Measurements from ENCODE around the gene PLAC9. TPM values are rescaled to one million over a fixed set of nuclear protein-coding genes. Genes with fewer than 3 reads are reported as not detected.

Gene PLAC9
- total RNA-seq, 1 donor from 2014 or later = not detected

GRCh38 chr10:80170641-80171040 is 38.1 kb downstream of the PLAC9 start:
- no peak overlapping the region for H3K27ac Mint-ChIP-seq
- Histone ChIP-seq H3K9ac (no peak overlapping the region), H4K20me1 (ENCODE audit: low read depth) (no peaks in the 10 kb centered on the region), H3K9me3 (ENCODE audit: low read depth) (no peaks in the 10 kb centered on the region), H2AFZ (replicated peaks) (no peak overlapping the region), H3K79me2 (ENCODE audit: low read depth) (no peaks in the 10 kb centered on the region), H3K27me3 (no peaks in the 10 kb centered on the region), H3K27ac (no peak overlapping the region), H3K4me1 (peaks cover 9% of the 10 kb centered on the region), H3F3A (ENCODE audit: low read depth) (no peaks in the 10 kb centered on the region), H3K4me3 (no peak overlapping the region), H3K4me2 (no peak overlapping the region), H3K36me3 (no peaks in the 10 kb centered on the region)
- peaks cover 11% of the 10 kb centered on the region for H3K27me3 Mint-ChIP-seq (ENCODE audit: insufficient read depth, low read depth)
- TF ChIP-seq EZH2phosphoT487 (IDR thresholded peaks at IDR 0.05) (no peak), CTCF (IDR thresholded peaks at IDR 0.05) (no peak), EZH2 (IDR thresholded peaks at IDR 0.05) (no peak)
- DNase-seq (ENCODE audit: low spot score) = no peak
- H3K4me3 Mint-ChIP-seq = no peak overlapping the region
- peaks cover 3% of the 10 kb centered on the region for H3K36me3 Mint-ChIP-seq
- peaks cover 8% of the 10 kb centered on the region for H3K4me1 Mint-ChIP-seq
- H3K9me3 Mint-ChIP-seq = no peaks in the 10 kb centered on the region

GRCh38 chr10:80171248-80171660 is 38.7 kb downstream of the PLAC9 start:
- no peak overlapping the region for H3K4me3 ChIP-seq
- no peaks in the 10 kb centered on the region for H3F3A ChIP-seq (ENCODE audit: low read depth)
- H2AFZ ChIP-seq (replicated peaks) = no peak overlapping the region
- H3K9me3 Mint-ChIP-seq = no peaks in the 10 kb centered on the region
- H3K4me3 Mint-ChIP-seq = no peak overlapping the region
- no peak for TF ChIP-seq EZH2 (IDR thresholded peaks at IDR 0.05)
- no peak for TF ChIP-seq CTCF (IDR thresholded peaks at IDR 0.05)
- TF ChIP-seq EZH2phosphoT487 (IDR thresholded peaks at IDR 0.05) = no peak
- H3K4me1 ChIP-seq = peaks cover 9% of the 10 kb centered on the region
- H3K27ac ChIP-seq = no peak overlapping the region
- no peaks in the 10 kb centered on the region for H3K79me2 ChIP-seq (ENCODE audit: low read depth)
- peaks cover 11% of the 10 kb centered on the region for H3K27me3 Mint-ChIP-seq (ENCODE audit: insufficient read depth, low read depth)
- peaks cover 4% of the 10 kb centered on the region for H3K4me1 Mint-ChIP-seq
- H4K20me1 ChIP-seq (ENCODE audit: low read depth) = no peaks in the 10 kb centered on the region
- H3K27me3 ChIP-seq = no peaks in the 10 kb centered on the region
- no peaks in the 10 kb centered on the region for H3K36me3 ChIP-seq
- no peak for DNase-seq (ENCODE audit: low spot score)
- no peak overlapping the region for H3K27ac Mint-ChIP-seq
- H3K9me3 ChIP-seq (ENCODE audit: low read depth) = no peaks in the 10 kb centered on the region
- H3K4me2 ChIP-seq = no peak overlapping the region
- H3K36me3 Mint-ChIP-seq = no peaks in the 10 kb centered on the region
- H3K9ac ChIP-seq = no peak overlapping the region

GRCh38 chr10:80172896-80173295 is 40.4 kb downstream of the PLAC9 start:
- no peak for TF ChIP-seq EZH2 (IDR thresholded peaks at IDR 0.05)
- no peak for TF ChIP-seq EZH2phosphoT487 (IDR thresholded peaks at IDR 0.05)
- no peak for TF ChIP-seq CTCF (IDR thresholded peaks at IDR 0.05)
- no peaks in the 10 kb centered on the region for H3K36me3 Mint-ChIP-seq
- no peak overlapping the region for H3K27ac Mint-ChIP-seq
- Histone ChIP-seq H3K27ac (no peak overlapping the region), H3K36me3 (no peaks in the 10 kb centered on the region), H3K9ac (no peak overlapping the region), H2AFZ (replicated peaks) (no peak overlapping the region), H3K4me3 (no peak overlapping the region), H3K4me2 (no peak overlapping the region), H4K20me1 (ENCODE audit: low read depth) (no peaks in the 10 kb centered on the region), H3K9me3 (ENCODE audit: low read depth) (no peaks in the 10 kb centered on the region), H3K4me1 (peaks cover 9% of the 10 kb centered on the region), H3F3A (ENCODE audit: low read depth) (no peaks in the 10 kb centered on the region), H3K79me2 (ENCODE audit: low read depth) (no peaks in the 10 kb centered on the region), H3K27me3 (no peaks in the 10 kb centered on the region)
- H3K4me1 Mint-ChIP-seq = peaks cover 3% of the 10 kb centered on the region
- DNase-seq (ENCODE audit: low spot score) = no peak
- H3K9me3 Mint-ChIP-seq = no peaks in the 10 kb centered on the region
- H3K27me3 Mint-ChIP-seq (ENCODE audit: insufficient read depth, low read depth) = peaks cover 11% of the 10 kb centered on the region
- no peak overlapping the region for H3K4me3 Mint-ChIP-seq

All from neural progenitor cell (in vitro differentiated cells).